HUES6 (cell line): Measurements from ENCODE around the gene CACNA1C.

Source experiments
- H3K27ac ChIP-seq: 2 replicates; pipeline ENCODE4 v1.7.0; 2013; ENCODE audit warnings: low read depth, mild to moderate bottlenecking, low read length, inconsistent platforms
- H3K27me3 ChIP-seq: 2 replicates; pipeline ENCODE4 v1.6.1; 2013; ENCODE audit warnings: low read length; ENCODE audit not compliant: control insufficient read depth, insufficient read depth
- H3K36me3 ChIP-seq: 2 replicates; pipeline ENCODE4 v1.6.1; 2013; ENCODE audit warnings: low read length; ENCODE audit not compliant: control insufficient read depth, insufficient read depth
- H3K4me1 ChIP-seq: 2 replicates; pipeline ENCODE4 v1.6.1; 2013; ENCODE audit warnings: low read length; ENCODE audit not compliant: control insufficient read depth, insufficient read depth
- H3K4me3 ChIP-seq: 2 replicates; pipeline ENCODE4 v1.5.1; 2013; ENCODE audit warnings: low read depth, low read length
- H3K9ac ChIP-seq: one replicate; pipeline ENCODE4 v1.6.1; 2013; ENCODE audit warnings: mild to moderate bottlenecking, low read length
- H3K9me3 ChIP-seq: 2 replicates; pipeline ENCODE4 v1.6.1; 2013; ENCODE audit warnings: low read depth, low read length; ENCODE audit not compliant: control insufficient read depth, insufficient read depth

The CACNA1C gene

GRCh38 chr12:2374092-2374906 is 321.5 kb downstream of the CACNA1C start:
- Histone ChIP-seq H3K4me3 (no peak overlapping the region), H3K36me3 (no peaks in the 10 kb centered on the region), H3K9me3 (no peaks in the 10 kb centered on the region), H3K9ac (no peak overlapping the region), H3K4me1 (peaks cover 11% of the 10 kb centered on the region), H3K27ac (no peak overlapping the region), H3K27me3 (peaks cover 4% of the 10 kb centered on the region; the same call in 1 of the 2 replicates)

- H3K36me3 ChIP-seq, result no peaks in the 10 kb centered on the region
- H3K27me3 ChIP-seq, result peaks cover 4% of the 10 kb centered on the region; the same call in 1 of the 2 replicates
- H3K4me3 ChIP-seq, result no peak overlapping the region
- H3K9me3 ChIP-seq, result no peaks in the 10 kb centered on the region
- H3K4me1 ChIP-seq, result peaks cover 11% of the 10 kb centered on the region
- H3K9ac ChIP-seq, result no peak overlapping the region
- no peak overlapping the region for H3K27ac ChIP-seq
These were observed 323.1 kb downstream of the CACNA1C start for GRCh38 chr12:2375871-2376270.

- no peak overlapping the region for H3K9ac ChIP-seq
- no peak overlapping the region for H3K27ac ChIP-seq
- no peaks in the 10 kb centered on the region for H3K36me3 ChIP-seq
- peaks cover 4% of the 10 kb centered on the region; the same call in 1 of the 2 replicates for H3K27me3 ChIP-seq
- peaks cover 11% of the 10 kb centered on the region for H3K4me1 ChIP-seq
- H3K9me3 ChIP-seq, result no peaks in the 10 kb centered on the region
- no peak overlapping the region for H3K4me3 ChIP-seq
These were observed 324.3 kb downstream of the CACNA1C start for GRCh38 chr12:2376908-2377657.

GRCh38 chr12:2378835-2379330 is 326.1 kb downstream of the CACNA1C start:
- Histone ChIP-seq H3K4me3 (no peak overlapping the region), H3K27me3 (peaks cover 4% of the 10 kb centered on the region; the same call in 1 of the 2 replicates), H3K9me3 (no peaks in the 10 kb centered on the region), H3K4me1 (peaks cover 17% of the 10 kb centered on the region), H3K27ac (no peak overlapping the region), H3K9ac (no peak overlapping the region), H3K36me3 (no peaks in the 10 kb centered on the region)

- peaks cover 28% of the 10 kb centered on the region for H3K4me1 ChIP-seq
- no peaks in the 10 kb centered on the region for H3K36me3 ChIP-seq
- peaks cover 3% of the 10 kb centered on the region; the same call in 1 of the 2 replicates for H3K27me3 ChIP-seq
- no peaks in the 10 kb centered on the region for H3K9me3 ChIP-seq
- H3K4me3 ChIP-seq, result no peak overlapping the region
- no peak overlapping the region for H3K9ac ChIP-seq
- H3K27ac ChIP-seq, result no peak overlapping the region
These were observed 328.2 kb downstream of the CACNA1C start for GRCh38 chr12:2380946-2381345.

- H3K9me3 ChIP-seq, result no peaks in the 10 kb centered on the region
- peaks cover 17% of the 10 kb centered on the region; the same call in 1 of the 2 replicates for H3K4me1 ChIP-seq
- peaks cover 4% of the 10 kb centered on the region; the same call in 1 of the 2 replicates for H3K27me3 ChIP-seq
- H3K4me3 ChIP-seq, result no peak overlapping the region
- no peak overlapping the region for H3K27ac ChIP-seq
- no peak overlapping the region for H3K9ac ChIP-seq
- no peaks in the 10 kb centered on the region for H3K36me3 ChIP-seq
These were observed 329.8 kb downstream of the CACNA1C start for GRCh38 chr12:2382370-2383155.

- H3K4me1 ChIP-seq, result peaks cover 17% of the 10 kb centered on the region; the same call in 1 of the 2 replicates
- no peak overlapping the region for H3K9ac ChIP-seq
- no peak overlapping the region for H3K4me3 ChIP-seq
These were observed 330.7 kb downstream of the CACNA1C start for GRCh38 chr12:2383325-2384028.

GRCh38 chr12:2384029-2384386 is 331.2 kb downstream of the CACNA1C start:
- peaks cover 8% of the 10 kb centered on the region; the same call in 1 of the 2 replicates for H3K27me3 ChIP-seq
- no peaks in the 10 kb centered on the region for H3K9me3 ChIP-seq
- no peak overlapping the region for H3K4me3 ChIP-seq
- H3K36me3 ChIP-seq, result no peaks in the 10 kb centered on the region
- H3K4me1 ChIP-seq, result peaks cover 17% of the 10 kb centered on the region; the same call in 1 of the 2 replicates
- H3K9ac ChIP-seq, result no peak overlapping the region
- H3K27ac ChIP-seq, result no peak overlapping the region

More at GRCh38 chr12:2383325-2384028, 330.7 kb downstream of the CACNA1C start:
- Histone ChIP-seq H3K9me3 (no peaks in the 10 kb centered on the region), H3K27me3 (peaks cover 8% of the 10 kb centered on the region; the same call in 1 of the 2 replicates), H3K27ac (no peak overlapping the region), H3K36me3 (no peaks in the 10 kb centered on the region)

GRCh38 chr12:2384533-2385351 is 332.0 kb downstream of the CACNA1C start:
- Histone ChIP-seq H3K4me1 (peaks cover 17% of the 10 kb centered on the region; the same call in 1 of the 2 replicates), H3K27ac (no peak overlapping the region), H3K27me3 (peaks cover 8% of the 10 kb centered on the region; the same call in 1 of the 2 replicates)

More at GRCh38 chr12:2384533-2385351, 332.0 kb downstream of the CACNA1C start:
- Histone ChIP-seq H3K9ac (no peak overlapping the region), H3K9me3 (no peaks in the 10 kb centered on the region), H3K4me3 (no peak overlapping the region), H3K36me3 (no peaks in the 10 kb centered on the region)
